CD14-positive monocyte (primary cell): ENCODE data around the gene TTC33. TPM values are rescaled to one million over a fixed set of nuclear protein-coding genes. Genes with fewer than 3 reads are reported as not detected.
A peak's percentile ranks its signal among the peaks of the same experiment; 100 is the strongest.

Source experiments
- DNase-seq, 3 donors: peaks; one replicate each; pipeline ENCODE4 v3.0.0-alpha.2; 2011 to 2022
- H2AFZ ChIP-seq: 2 replicates; pipeline ENCODE4 v1.6.0; 2012; ENCODE audit warnings: mild to moderate bottlenecking, low read depth, low read length, inconsistent platforms; ENCODE audit not compliant: insufficient read depth, poor library complexity, severe bottlenecking
- H3K27ac ChIP-seq, 2 donors: 1 replicate in 1 of 2; 2 replicates in 1 of 2; pipeline ENCODE4 v1.5.1; 2012 to 2013; ENCODE audit warnings: low read length in 2 of 2, control low read depth in 1 of 2, inconsistent platforms in 1 of 2, low read depth in 1 of 2, mild to moderate bottlenecking in 1 of 2
- H3K27me3 ChIP-seq, 2 donors: one replicate each; pipeline versions ENCODE4 v1.6.0 to v1.6.1; 2011 to 2013; ENCODE audit warnings: low read length in 2 of 2; ENCODE audit not compliant: control insufficient read depth in 2 of 2, insufficient read depth in 2 of 2
- H3K36me3 ChIP-seq, 2 donors: replicated peaks in 1 of 2; 1 replicate in 1 of 2; 2 replicates in 1 of 2; pipeline versions ENCODE4 v1.5.1 to v1.6.1; 2012 to 2013; ENCODE audit warnings: low read length in 2 of 2, control low read depth in 1 of 2, inconsistent platforms in 1 of 2, mild to moderate bottlenecking in 1 of 2; ENCODE audit not compliant: insufficient read depth in 2 of 2, control insufficient read depth in 1 of 2
- H3K4me1 ChIP-seq, 2 donors: 1 replicate in 1 of 2; 2 replicates in 1 of 2; pipeline versions ENCODE4 v1.5.1 to v1.6.1; 2012 to 2013; ENCODE audit warnings: low read length in 2 of 2, control low read depth in 1 of 2, inconsistent platforms in 1 of 2, mild to moderate bottlenecking in 1 of 2, moderate library complexity in 1 of 2; ENCODE audit not compliant: insufficient read depth in 2 of 2, control insufficient read depth in 1 of 2
- H3K4me2 ChIP-seq: replicated peaks from 2 replicates; pipeline ENCODE3; 2012; ENCODE audit warnings: low read length, moderate library complexity, mild to moderate bottlenecking; ENCODE audit not compliant: poor library complexity, severe bottlenecking; ENCODE audit errors: extremely low read depth
- H3K4me3 ChIP-seq, 3 experiments: fragments of 200-600 bp in 1 of 3; sonication (generic) in 1 of 3; replicated peaks in 1 of 3; 1 replicate in 2 of 3; 2 replicates in 1 of 3; pipeline ENCODE4 v1.5.1; 2011 to 2013; ENCODE audit warnings: low read length in 3 of 3, mild to moderate bottlenecking in 3 of 3, control low read depth in 2 of 3, low read depth in 2 of 3, inconsistent platforms in 1 of 3, moderate library complexity in 1 of 3
- H3K79me2 ChIP-seq: 2 replicates; pipeline ENCODE4 v1.6.0; 2012; ENCODE audit warnings: mild to moderate bottlenecking, control low read depth, inconsistent platforms, low read length, moderate library complexity; ENCODE audit not compliant: insufficient read depth
- H3K9ac ChIP-seq: 2 replicates; pipeline ENCODE4 v1.6.0; 2017; ENCODE audit warnings: low read length, mild to moderate bottlenecking; ENCODE audit not compliant: insufficient read depth, poor library complexity, severe bottlenecking
- H3K9me3 ChIP-seq, 2 donors: replicated peaks in 1 of 2; 1 replicate in 1 of 2; 2 replicates in 1 of 2; pipeline versions ENCODE4 v1.5.1 to v1.6.1; 2012 to 2013; ENCODE audit warnings: low read length in 2 of 2, control low read depth in 1 of 2; ENCODE audit not compliant: control insufficient read depth in 1 of 2, insufficient read depth in 1 of 2
- H4K20me1 ChIP-seq: 2 replicates; pipeline ENCODE4 v1.6.0; 2012; ENCODE audit warnings: mild to moderate bottlenecking, low read length, control low read depth, moderate library complexity; ENCODE audit not compliant: insufficient read depth
- H3K27ac Mint-ChIP-seq, 7 donors: one replicate each; pipeline ENCODE4 v1.8.0; 2020; ENCODE audit warnings: mild to moderate bottlenecking in 7 of 7, mixed read lengths in 7 of 7, moderate library complexity in 6 of 7, inconsistent platforms in 2 of 7
- H3K27me3 Mint-ChIP-seq, 3 donors: one replicate each; pipeline ENCODE4 v1.8.0; 2021 to 2022; ENCODE audit warnings: low read depth in 3 of 3, mild to moderate bottlenecking in 3 of 3, mixed read lengths in 3 of 3, moderate library complexity in 3 of 3, inconsistent platforms in 1 of 3
- H3K36me3 Mint-ChIP-seq, 2 donors: one replicate each; pipeline ENCODE4 v1.8.0; 2020; ENCODE audit warnings: mixed read lengths in 2 of 2, inconsistent platforms in 1 of 2, mild to moderate bottlenecking in 1 of 2
- H3K4me1 Mint-ChIP-seq: one replicate; pipeline ENCODE4 v1.8.0; 2020; ENCODE audit warnings: mild to moderate bottlenecking, mixed read lengths
- H3K4me3 Mint-ChIP-seq, 2 donors: one replicate each; pipeline ENCODE4 v1.8.0; 2020; ENCODE audit warnings: mild to moderate bottlenecking in 2 of 2, mixed read lengths in 2 of 2, moderate library complexity in 1 of 2
- H3K9me3 Mint-ChIP-seq, 7 donors: one replicate each; pipeline ENCODE4 v1.8.0; 2020 to 2022; ENCODE audit warnings: mixed read lengths in 7 of 7, mild to moderate bottlenecking in 6 of 7, moderate library complexity in 6 of 7, inconsistent platforms in 2 of 7
- WGBS: methylation state at CpG from one replicate; pipeline ENCODE4 v1.1.5; 2013; ENCODE audit warnings: missing lambda C conversion rate; ENCODE audit not compliant: insufficient coverage; 5-methylcytosine and 5-hydroxymethylcytosine counted together
- intact Hi-C, 2 donors: fragments of 100-400 bp; cut with micrococcal nuclease; formaldehyde crosslinking; loops; one replicate each; pipeline versions ENCODE4 v1.15.0 to v1.15.1; 2023
- polyA plus RNA-seq, 3 donors: library from polyadenylated mRNA; depleted of rRNA in 1 of 3; unstranded in 2 of 3; stranded (reverse) in 1 of 3; fragments of 300-500 nt in 2 of 3; fragments of >200 nt in 1 of 3; fragmentation: Illumina TruSeq in 2 of 3; gene quantifications; 1 replicate in 2 of 3; 2 replicates in 1 of 3; pipeline ENCODE4 v1.2.3, GENCODE V29; 2012 to 2021
- TF ChIP-seq, protein P1 (sequence below): fragments of 200-600 bp; IDR thresholded peaks from one replicate; pipeline ENCODE4 v1.8.0; 2022; ENCODE audit warnings: antibody characterized with exemption, mild to moderate bottlenecking

Gene TTC33
- polyA plus RNA-seq, 3 donors = 1.5 to 11.7 (median 9.4) TPM

- H3K27me3 ChIP-seq = no peaks in the 10 kb centered on the region
- no peak overlapping the region for H3K4me2 ChIP-seq
- Mint-ChIP-seq H3K27me3 (peaks cover 0 to 2% (median 1%) of the 10 kb centered on the region in 3 donors), H3K9me3 (peaks cover 0 to 5% (median 0%) of the 10 kb centered on the region in 7 donors), H3K4me3 (no peak overlapping the region), H3K36me3 (no peaks in the 10 kb centered on the region), H3K4me1 (peaks cover 58% of the 10 kb centered on the region), H3K27ac (peak overlapping the region in 1 of 7 donors; percentile 25)
- no peak overlapping the region for H3K27ac ChIP-seq
- WGBS = no CpG with 5 or more reads among the region's 3 CpGs
- TF ChIP-seq, protein P1, sequence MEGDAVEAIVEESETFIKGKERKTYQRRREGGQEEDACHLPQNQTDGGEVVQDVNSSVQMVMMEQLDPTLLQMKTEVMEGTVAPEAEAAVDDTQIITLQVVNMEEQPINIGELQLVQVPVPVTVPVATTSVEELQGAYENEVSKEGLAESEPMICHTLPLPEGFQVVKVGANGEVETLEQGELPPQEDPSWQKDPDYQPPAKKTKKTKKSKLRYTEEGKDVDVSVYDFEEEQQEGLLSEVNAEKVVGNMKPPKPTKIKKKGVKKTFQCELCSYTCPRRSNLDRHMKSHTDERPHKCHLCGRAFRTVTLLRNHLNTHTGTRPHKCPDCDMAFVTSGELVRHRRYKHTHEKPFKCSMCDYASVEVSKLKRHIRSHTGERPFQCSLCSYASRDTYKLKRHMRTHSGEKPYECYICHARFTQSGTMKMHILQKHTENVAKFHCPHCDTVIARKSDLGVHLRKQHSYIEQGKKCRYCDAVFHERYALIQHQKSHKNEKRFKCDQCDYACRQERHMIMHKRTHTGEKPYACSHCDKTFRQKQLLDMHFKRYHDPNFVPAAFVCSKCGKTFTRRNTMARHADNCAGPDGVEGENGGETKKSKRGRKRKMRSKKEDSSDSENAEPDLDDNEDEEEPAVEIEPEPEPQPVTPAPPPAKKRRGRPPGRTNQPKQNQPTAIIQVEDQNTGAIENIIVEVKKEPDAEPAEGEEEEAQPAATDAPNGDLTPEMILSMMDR = no peak
- no peaks in the 10 kb centered on the region for H3K36me3 ChIP-seq
- H3K4me1 ChIP-seq = peaks cover 26 to 42% of the 10 kb centered on the region in 2 donors
- no peaks in the 10 kb centered on the region for H3K79me2 ChIP-seq
- no peak overlapping the region for H3K4me3 ChIP-seq
- DNase-seq = no peak
- H4K20me1 ChIP-seq = no peaks in the 10 kb centered on the region
- H3K9ac ChIP-seq = no peak overlapping the region
- intact Hi-C loops = no loop called here
- no peaks in the 10 kb centered on the region for H3K9me3 ChIP-seq
- no peak overlapping the region for H2AFZ ChIP-seq
These were observed 104.6 kb downstream of the TTC33 start for GRCh38 chr5:40651201-40651600.

GRCh38 chr5:40649463-40650030, 106.2 kb downstream of the TTC33 start:
- WGBS = no CpG with 5 or more reads among the region's 4 CpGs
- peaks cover 23 to 34% of the 10 kb centered on the region in 2 donors for H3K4me1 ChIP-seq

More at GRCh38 chr5:40649463-40650030, 106.2 kb downstream of the TTC33 start:
- peaks cover 51% of the 10 kb centered on the region for H3K4me1 Mint-ChIP-seq
- Histone ChIP-seq H3K4me3 (no peak overlapping the region), H3K27ac (peak overlapping the region in 1 of 2 donors; percentile 63), H3K79me2 (no peaks in the 10 kb centered on the region), H2AFZ (peak overlapping the region; percentile 65), H3K36me3 (no peaks in the 10 kb centered on the region), H3K4me2 (peak overlapping the region; percentile 20), H4K20me1 (no peaks in the 10 kb centered on the region), H3K9me3 (no peaks in the 10 kb centered on the region), H3K27me3 (no peaks in the 10 kb centered on the region), H3K9ac (no peak overlapping the region)
- intact Hi-C loops = no loop called here
- TF ChIP-seq, protein P1 = no peak
- peak in 1 of 3 donors; percentile 37 for DNase-seq
- H3K27ac Mint-ChIP-seq = peak overlapping the region; percentile 28 to 83 (median 55)
- H3K27me3 Mint-ChIP-seq = peaks cover 0 to 2% (median 1%) of the 10 kb centered on the region in 3 donors
- no peaks in the 10 kb centered on the region for H3K36me3 Mint-ChIP-seq
- H3K4me3 Mint-ChIP-seq = no peak overlapping the region
- H3K9me3 Mint-ChIP-seq = peaks cover 0 to 5% (median 0%) of the 10 kb centered on the region in 7 donors
